Measurements from ENCODE around the gene PHF21A. TPM values are rescaled to one million over a fixed set of nuclear protein-coding genes. Genes with fewer than 3 reads are reported as not detected.
A peak's percentile ranks its signal among the peaks of the same experiment; 100 is the strongest.

PHF21A gene
- total and polyA plus RNA-seq, 2 of the 8 experiments (the other 6 are each of a cell fraction or from before 2014, with no cell fraction given) = 17.6 to 40.3 TPM

GRCh38 chr11:45918331-45918941 lies 202.8 kb downstream of the PHF21A start:
- peaks cover 3 to 21% (median 14%) of the 10 kb centered on the region in 4 experiments; a peak in 7 of 8 replicates for H3K36me3 ChIP-seq (ENCODE audit: control insufficient read depth in 2 of 4, insufficient read depth in 4 of 4, low read length in 3 of 4)
- peaks cover 21% of the 10 kb centered on the region for H3K23me2 ChIP-seq (ENCODE audit: low read depth, low read length)
- no peak overlapping the region for H3K14ac ChIP-seq (ENCODE audit: insufficient read length)
- H3K79me2 ChIP-seq (ENCODE audit: control insufficient read depth in 1 of 2, insufficient read depth in 2 of 2, low read length in 2 of 2) = peaks cover 0 to 8% of the 10 kb centered on the region in 2 experiments; a peak in 1 of 4 replicates
- no peak for FAIRE-seq
- peak overlapping the region; percentile 81; the same call in 1 of the 2 replicates for H2BK5ac ChIP-seq (ENCODE audit: low read depth, low read length)
- H3K4me3 ChIP-seq (ENCODE audit: extremely low read depth in 1 of 4, insufficient read depth in 2 of 4, low read depth in 3 of 4, low read length in 4 of 4) = peak overlapping the region; percentile 84 to 90 (median 88)
- H3K27ac ChIP-seq (ENCODE audit: low read depth, low read length) = peak overlapping the region; percentile 43; the same call in 1 of the 2 replicates
- peaks cover 4 to 20% of the 10 kb centered on the region in 2 experiments for H4K20me1 ChIP-seq (replicated peaks in 1 of 2; ENCODE audit: control insufficient read depth in 1 of 2, insufficient read depth in 2 of 2, low read length in 2 of 2)
- peaks cover 12 to 29% (median 20%) of the 10 kb centered on the region in 4 experiments for H3K4me1 ChIP-seq (replicated peaks in 1 of 4; ENCODE audit: control insufficient read depth in 3 of 4, insufficient read depth in 4 of 4, low read length in 3 of 4)
- H4K91ac ChIP-seq (replicated peaks; ENCODE audit: insufficient read length, low read length) = peak overlapping the region; percentile 83
- H3K18ac ChIP-seq (ENCODE audit: extremely low read depth, low read length) = peak overlapping the region; percentile 87
- H2BK12ac ChIP-seq (ENCODE audit: low read depth, low read length) = no peak overlapping the region
- H3K79me1 ChIP-seq (ENCODE audit: low read depth, low read length) = peaks cover 10% of the 10 kb centered on the region
- no peak overlapping the region for H3K56ac ChIP-seq (replicated peaks; ENCODE audit: insufficient read length, low read depth, low read length)
- no peak overlapping the region for H2BK120ac ChIP-seq (replicated peaks; ENCODE audit: low read depth, low read length)
- no peak overlapping the region for H2BK20ac ChIP-seq (ENCODE audit: low read length)
- ChIA-PET POLR2A (ENCODE audit: partially characterized antibody) (interaction anchor here (0.7 to 5.4 kb wide), 11 partner anchors 10 to 202 kb away, joined by 3 to 36 read pairs (median 4); partner anchors contain the start of genes FREY1 and PHF21A), CTCF (ENCODE audit: partially characterized antibody) (interaction anchor here (1.3 to 4.7 kb wide), 6 partner anchors 19 to 320 kb away, joined by 3 to 33 read pairs (median 4); no protein-coding TSS in a partner anchor)
- no peak overlapping the region for H3K23ac ChIP-seq (ENCODE audit: insufficient read length)
- 0 out of 2 replicates have a peak overlapping the region, but pooled peaks have one; percentile 18 for H2AFZ ChIP-seq (ENCODE audit: low read length)
- 3% methylated on average over 34 of the region's 38 CpGs; no CpG with 5 or more reads in 1 of the 2 experiments for WGBS, 2 experiments (ENCODE audit: extremely low coverage in 1 of 2, insufficient coverage in 1 of 2, insufficient read length in 1 of 2, insufficient replicate concordance in 2 of 2, low coverage in 1 of 2, low lambda C conversion rate in 2 of 2, missing lambda C conversion rate in 1 of 2)
- H4K8ac ChIP-seq (ENCODE audit: extremely low read depth, insufficient read depth, low read length) = 0 out of 2 replicates have a peak overlapping the region, but pooled peaks have one; percentile 52
- H3K4me2 ChIP-seq (ENCODE audit: insufficient read depth in 1 of 2, low read depth in 2 of 2, low read length in 2 of 2) = peak overlapping the region; percentile 91 to 97
- peak overlapping the region; percentile 9 to 77 (median 40); a peak in 6 of 7 replicates for H3K9ac ChIP-seq (replicated peaks in 1 of 4; ENCODE audit: extremely low read depth in 1 of 4, low read depth in 3 of 4, low read length in 3 of 4)
- H3K27me3 ChIP-seq (replicated peaks in 1 of 4; ENCODE audit: control insufficient read depth in 3 of 4, extremely low read depth in 1 of 4, insufficient read depth in 3 of 4, low read length in 3 of 4) = peaks cover 0 to 9% (median 0%) of the 10 kb centered on the region in 4 experiments; a peak in 3 of 7 replicates
- peak overlapping the region; percentile 86 for H4K5ac ChIP-seq (ENCODE audit: insufficient read length, low read depth, low read length)
- peak in 1 of 2 experiments; percentile 86 for DNase-seq (ENCODE audit: low read depth in 1 of 2, low spot score in 2 of 2)
- peak overlapping the region; percentile 97 for H3K4ac ChIP-seq (replicated peaks; ENCODE audit: insufficient read length, low read depth, low read length)
- no peak overlapping the region for H2AK5ac ChIP-seq (ENCODE audit: low read depth, low read length)
- no peak overlapping the region for H2BK15ac ChIP-seq (ENCODE audit: low read length)
- no peaks in the 10 kb centered on the region for H3K9me3 ChIP-seq (ENCODE audit: insufficient read depth in 2 of 2, low read depth in 1 of 2, low read length in 1 of 2)
- peak; percentile 1 for TF ChIP-seq TAF7 (optimal IDR thresholded peaks at IDR 0.05; ENCODE audit: borderline replicate concordance, low read depth, low read length)
- TF ChIP-seq ZNF274 (IDR thresholded peaks at IDR 0.05; ENCODE audit: borderline replicate concordance, extremely low read depth, low read length) = no peak
- no peak for TF ChIP-seq BRCA1 (IDR thresholded peaks at IDR 0.05; ENCODE audit: low read depth, low read length)
- no peak for TF ChIP-seq ATF3 (IDR thresholded peaks at IDR 0.05; ENCODE audit: insufficient read depth, low read depth, low read length)
- 0 out of 2 replicates have a peak, but pooled peaks have one; percentile 4 for TF ChIP-seq TAF1 (IDR thresholded peaks at IDR 0.05; ENCODE audit: low read depth, low read length)
- no peak for TF ChIP-seq FOSL1 (IDR thresholded peaks at IDR 0.05; ENCODE audit: insufficient read depth, low read depth, low read length)
- no peak for TF ChIP-seq RFX5 (IDR thresholded peaks at IDR 0.05; ENCODE audit: borderline replicate concordance, low read depth, low read length)
- no peak for TF ChIP-seq TBP (IDR thresholded peaks at IDR 0.05; ENCODE audit: low read depth, low read length)
- no peak for TF ChIP-seq EZH2 (IDR thresholded peaks at IDR 0.05; ENCODE audit: low read depth, low read length, severe bottlenecking)
- TF ChIP-seq SIN3A (conservative IDR thresholded peaks at IDR 0.05 in 1 of 2, IDR thresholded peaks at IDR 0.05 in 1 of 2; ENCODE audit: low read depth in 1 of 2, low read length in 2 of 2) = no peak; a peak in 1 of 4 replicates
